Fibroblast of mammary gland (primary cell): ENCODE measurements around the gene SPRR2B.

Source experiments
- DNase-seq: peaks from one replicate; pipeline ENCODE4 v3.0.0-alpha.2; 2010; ENCODE audit warnings: low read depth
- H3K4me3 ChIP-seq: 2 replicates; pipeline ENCODE4 v1.5.1; 2011; ENCODE audit warnings: low read depth, mild to moderate bottlenecking, low read length, moderate library complexity; ENCODE audit not compliant: control insufficient read depth
- CTCF ChIP-seq: conservative IDR thresholded peaks from 2 replicates; pipeline ENCODE4 v1.5.1; 2011; ENCODE audit warnings: low read depth, low read length, inconsistent platforms; ENCODE audit not compliant: control insufficient read depth, insufficient read depth

SPRR2B gene

GRCh38 chr1:153095764-153096163, 24.4 kb upstream of the SPRR2B start:
- no peak for TF ChIP-seq CTCF
- no peak for DNase-seq
- H3K4me3 ChIP-seq = no peak overlapping the region

- DNase-seq = no peak
- no peak within 1 kb of the TSS for H3K4me3 ChIP-seq
- no peak for TF ChIP-seq CTCF
These were observed 23.0 kb upstream of the SPRR2B start, which contains the start of gene SPRR2E for GRCh38 chr1:153094426-153094825. Gene SPRR2E (minus strand): TSS chr1:153094526. CDS start chr1:153093751, 775 bp downstream.

GRCh38 chr1:153087652-153088051, 16.2 kb upstream of the SPRR2B start:
- no peak for TF ChIP-seq CTCF
- DNase-seq = no peak
- H3K4me3 ChIP-seq = no peak overlapping the region

GRCh38 chr1:153081736-153082135, 10.3 kb upstream of the SPRR2B start:
- no peak overlapping the region for H3K4me3 ChIP-seq
- no peak for TF ChIP-seq CTCF
- no peak for DNase-seq

GRCh38 chr1:153072806-153073726, 1.7 kb upstream of the SPRR2B start:
- no peak for TF ChIP-seq CTCF
- no peak overlapping the region for H3K4me3 ChIP-seq
- no peak for DNase-seq

GRCh38 chr1:153070243-153070642, 1.2 kb downstream of the SPRR2B start:
- DNase-seq = no peak
- H3K4me3 ChIP-seq = no peak overlapping the region
- no peak for TF ChIP-seq CTCF
